ENCODE results near the gene EPSTI1. TPM values are rescaled to one million over a fixed set of nuclear protein-coding genes. Genes with fewer than 3 reads are reported as not detected.

Gene EPSTI1
- polyA plus RNA-seq, 1 donor from 2014 or later: 30.1 TPM

DNA sequence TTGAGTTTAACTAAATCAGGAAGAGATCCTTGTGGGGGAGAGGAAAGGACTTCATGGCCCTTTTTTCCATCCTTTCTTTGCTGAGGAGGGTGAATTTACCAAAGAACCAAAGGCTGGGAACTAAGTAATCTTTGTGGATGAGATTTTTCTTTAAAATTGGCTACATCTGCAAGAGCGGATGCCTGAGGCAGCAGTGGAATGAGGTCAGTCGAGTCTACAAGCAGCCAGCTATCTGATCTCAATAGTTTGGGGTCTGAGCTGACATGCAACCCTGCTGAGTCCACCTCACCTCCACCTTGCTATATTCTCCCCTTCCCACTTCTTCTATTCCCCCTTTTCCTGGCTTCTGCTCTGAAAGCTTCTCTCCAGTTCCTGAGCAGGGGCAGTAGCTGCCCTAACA lies 27.8 kb upstream of the EPSTI1 start:
- Mint-ChIP-seq H3K4me3 (no peak overlapping the region), H3K27ac (no peak overlapping the region), H3K27me3 (no peaks in the 10 kb centered on the region), H3K36me3 (no peaks in the 10 kb centered on the region), H3K9me3 (no peaks in the 10 kb centered on the region), H3K4me1 (peaks cover 5 to 15% (median 6%) of the 10 kb centered on the region in 3 donors)

DNA sequence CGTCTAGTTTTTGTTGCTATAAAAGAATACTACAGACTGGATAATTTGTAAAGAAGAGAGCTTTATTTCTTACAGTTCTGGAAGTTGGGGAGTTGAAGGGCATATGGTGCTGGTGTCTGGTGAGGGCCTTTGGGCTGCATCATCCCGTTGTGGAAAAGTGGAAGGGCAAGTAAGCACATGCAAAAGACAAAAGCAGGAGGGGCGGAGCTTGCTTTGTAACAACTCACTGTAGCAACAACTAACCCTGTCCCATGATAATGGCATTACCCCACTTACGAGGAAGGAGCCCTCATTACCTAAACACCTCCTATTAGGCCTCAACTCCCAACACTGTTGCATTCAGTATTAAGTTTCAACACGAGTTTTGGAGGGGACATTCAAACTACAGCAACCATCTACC lies 24.2 kb upstream of the EPSTI1 start:
- Mint-ChIP-seq H3K36me3 (no peaks in the 10 kb centered on the region), H3K4me1 (no peaks in the 10 kb centered on the region), H3K4me3 (no peak overlapping the region), H3K9me3 (no peaks in the 10 kb centered on the region), H3K27me3 (no peaks in the 10 kb centered on the region), H3K27ac (no peak overlapping the region)

DNA sequence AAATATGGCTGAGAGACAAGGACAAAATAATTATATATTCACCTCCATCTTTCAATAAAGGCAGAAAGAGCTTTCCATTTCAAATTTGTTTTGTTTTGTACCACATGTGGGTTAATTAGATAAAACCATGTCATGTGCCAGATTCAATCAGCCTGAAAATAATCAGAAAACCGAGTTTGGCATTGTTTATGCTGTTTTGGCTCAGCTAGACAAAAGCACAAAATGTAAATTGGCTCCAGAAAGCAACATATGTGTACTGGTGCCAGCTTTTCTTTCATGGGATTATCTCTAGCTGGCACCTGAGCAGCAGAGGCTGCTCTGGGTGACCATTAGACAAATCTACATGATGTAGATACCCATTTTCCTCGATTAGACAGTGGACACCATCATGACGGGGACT lies 22.1 kb upstream of the EPSTI1 start:
- Mint-ChIP-seq H3K27me3 (no peaks in the 10 kb centered on the region), H3K9me3 (no peaks in the 10 kb centered on the region), H3K4me1 (no peaks in the 10 kb centered on the region), H3K27ac (no peak overlapping the region), H3K4me3 (no peak overlapping the region), H3K36me3 (no peaks in the 10 kb centered on the region)

DNA sequence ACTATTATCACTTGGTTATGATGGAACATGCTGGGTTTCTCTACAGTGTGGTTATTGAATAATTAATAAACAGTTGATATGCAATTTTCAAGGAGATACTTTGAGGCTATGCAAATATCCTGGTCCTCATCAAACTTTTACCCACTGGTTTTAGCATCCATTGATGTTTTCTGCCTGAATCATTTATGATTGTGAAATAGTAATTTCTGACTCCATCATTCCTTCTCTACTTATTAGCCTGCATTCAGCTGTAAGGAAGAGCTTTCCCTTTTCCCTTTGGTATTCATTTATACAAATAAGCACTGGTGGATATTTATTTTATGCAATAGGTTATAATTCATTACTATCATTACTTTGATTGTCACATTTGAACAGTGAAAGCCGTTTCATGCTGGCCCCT lies 17.5 kb upstream of the EPSTI1 start:
- Mint-ChIP-seq H3K4me3 (no peak overlapping the region), H3K27ac (no peak overlapping the region), H3K36me3 (no peaks in the 10 kb centered on the region), H3K9me3 (no peaks in the 10 kb centered on the region), H3K27me3 (no peaks in the 10 kb centered on the region), H3K4me1 (no peaks in the 10 kb centered on the region)

DNA sequence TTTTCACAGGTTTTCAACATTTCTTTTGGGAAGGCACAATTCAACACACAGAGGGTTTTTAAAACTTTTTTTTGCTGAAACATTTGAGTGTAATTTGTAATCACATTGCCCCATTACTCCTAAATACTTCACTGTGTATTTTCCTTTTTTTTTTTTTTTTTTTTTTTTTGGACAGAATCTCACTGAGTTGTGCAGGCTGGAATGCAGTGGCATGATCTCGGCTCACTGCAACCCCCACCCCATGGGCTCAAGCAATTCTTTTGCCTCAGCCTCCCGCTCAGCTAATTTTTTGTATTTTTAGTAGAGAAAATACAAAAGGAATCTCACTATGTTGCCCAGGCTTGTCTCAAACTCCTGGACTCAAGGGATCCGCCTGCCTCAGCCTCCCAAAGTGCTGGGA lies 16.6 kb upstream of the EPSTI1 start:
- H3K4me3 Mint-ChIP-seq: no peak overlapping the region
- H3K27ac Mint-ChIP-seq: no peak overlapping the region
- no peaks in the 10 kb centered on the region for H3K9me3 Mint-ChIP-seq
- H3K27me3 Mint-ChIP-seq: no peaks in the 10 kb centered on the region
- no peaks in the 10 kb centered on the region for H3K36me3 Mint-ChIP-seq
- H3K4me1 Mint-ChIP-seq: no peaks in the 10 kb centered on the region

DNA sequence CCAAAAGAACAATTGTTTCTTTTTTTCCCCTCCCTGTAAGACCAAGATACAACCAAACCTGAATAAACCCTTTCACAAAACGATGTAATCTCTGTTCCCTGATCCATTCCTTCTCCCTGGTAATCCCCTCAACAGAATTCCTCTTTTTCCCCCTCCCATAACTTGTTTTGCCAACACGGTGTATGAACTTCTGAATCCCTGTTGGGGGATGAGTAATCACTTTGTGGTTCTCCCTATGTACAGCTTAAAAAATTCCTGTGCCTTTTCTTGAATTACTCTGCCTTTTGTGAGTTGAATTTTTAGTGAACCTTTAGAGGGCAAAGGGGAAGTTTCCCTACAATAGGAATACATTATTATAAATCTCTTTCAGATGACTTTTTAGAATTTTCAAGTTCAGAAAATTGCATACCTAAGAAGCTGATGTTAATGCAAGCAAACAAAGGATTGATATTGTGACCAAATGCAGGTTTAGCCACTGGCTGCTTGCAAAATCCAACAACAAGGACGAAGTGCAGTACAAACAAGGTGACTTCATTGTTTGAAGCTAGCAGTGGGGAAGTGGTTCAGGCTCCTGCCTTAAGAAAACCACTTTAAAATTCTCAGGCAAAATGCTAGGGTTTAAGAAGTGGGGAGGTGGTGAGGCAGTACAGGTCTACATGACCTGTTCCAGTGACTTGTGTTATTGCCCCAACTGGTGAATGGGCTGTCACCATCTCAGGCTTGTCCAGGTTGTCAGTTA lies 15.0 kb upstream of the EPSTI1 start:
- H3K27me3 Mint-ChIP-seq: no peaks in the 10 kb centered on the region
- no peaks in the 10 kb centered on the region for H3K4me1 Mint-ChIP-seq
- no peaks in the 10 kb centered on the region for H3K36me3 Mint-ChIP-seq
- no peak overlapping the region for H3K4me3 Mint-ChIP-seq
- no peak overlapping the region for H3K27ac Mint-ChIP-seq
- H3K9me3 Mint-ChIP-seq: peaks cover 0 to 3% (median 0%) of the 10 kb centered on the region in 3 donors

DNA sequence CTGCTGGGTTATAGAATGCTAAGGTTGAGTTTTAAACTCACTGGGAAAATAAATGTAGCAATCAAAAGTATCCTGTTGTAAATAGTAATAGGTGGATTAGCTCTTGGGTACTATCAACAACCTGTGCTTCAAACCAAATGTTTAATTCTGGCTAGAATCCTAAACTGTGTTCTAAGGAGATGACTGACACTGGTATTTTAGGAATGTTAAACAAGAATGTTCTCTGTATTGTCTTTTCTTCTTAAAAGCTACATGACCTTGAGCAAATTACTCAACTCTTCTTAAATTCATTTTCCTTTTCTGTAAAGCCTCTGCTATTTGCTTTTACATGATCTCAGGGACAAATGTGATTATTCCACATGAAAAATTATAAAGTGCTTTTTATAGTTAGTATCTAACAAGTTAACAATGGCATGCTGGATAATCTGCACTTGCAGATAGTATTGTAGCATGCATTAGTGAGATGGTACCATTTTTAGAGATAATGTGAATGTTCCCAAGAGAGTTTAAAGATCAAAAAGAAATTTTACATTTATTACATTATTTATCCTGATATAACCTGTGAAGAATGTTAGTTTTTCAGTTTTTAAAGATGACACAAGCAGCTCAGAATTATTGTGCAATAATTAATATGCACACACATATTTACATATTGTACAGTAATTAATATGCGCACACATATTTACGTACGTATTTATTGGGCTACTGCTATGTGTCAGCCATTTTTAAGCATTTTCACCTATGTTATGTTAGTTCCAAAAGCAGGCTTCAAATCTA lies 13.6 kb upstream of the EPSTI1 start:
- no peak overlapping the region for H3K4me3 Mint-ChIP-seq
- no peaks in the 10 kb centered on the region for H3K27me3 Mint-ChIP-seq
- H3K36me3 Mint-ChIP-seq: no peaks in the 10 kb centered on the region
- no peaks in the 10 kb centered on the region for H3K4me1 Mint-ChIP-seq
- no peak overlapping the region for H3K27ac Mint-ChIP-seq
- peaks cover 0 to 4% (median 0%) of the 10 kb centered on the region in 3 donors for H3K9me3 Mint-ChIP-seq

DNA sequence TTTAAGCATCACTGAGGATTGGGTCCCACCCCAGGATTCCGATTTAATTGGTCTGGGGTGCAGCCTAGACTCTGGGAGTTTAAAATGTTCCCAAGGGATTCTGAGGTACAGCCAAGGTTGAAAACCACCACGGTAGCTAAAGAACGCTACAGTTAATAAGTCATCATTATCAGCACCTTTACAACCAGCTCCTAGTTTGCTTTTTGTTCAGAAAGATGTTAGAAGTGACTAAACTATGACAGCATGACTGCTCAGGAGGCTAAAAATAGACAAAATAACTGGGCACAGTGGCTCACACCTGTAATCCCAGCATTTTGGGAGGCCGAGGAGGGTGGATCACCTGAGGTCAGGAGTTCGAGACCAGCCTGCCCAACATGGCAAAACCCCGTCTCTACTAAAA lies 11.7 kb upstream of the EPSTI1 start:
- Mint-ChIP-seq H3K9me3 (peaks cover 0 to 4% (median 0%) of the 10 kb centered on the region in 3 donors), H3K36me3 (no peaks in the 10 kb centered on the region), H3K4me3 (no peak overlapping the region), H3K27me3 (no peaks in the 10 kb centered on the region), H3K4me1 (no peaks in the 10 kb centered on the region), H3K27ac (no peak overlapping the region)

DNA sequence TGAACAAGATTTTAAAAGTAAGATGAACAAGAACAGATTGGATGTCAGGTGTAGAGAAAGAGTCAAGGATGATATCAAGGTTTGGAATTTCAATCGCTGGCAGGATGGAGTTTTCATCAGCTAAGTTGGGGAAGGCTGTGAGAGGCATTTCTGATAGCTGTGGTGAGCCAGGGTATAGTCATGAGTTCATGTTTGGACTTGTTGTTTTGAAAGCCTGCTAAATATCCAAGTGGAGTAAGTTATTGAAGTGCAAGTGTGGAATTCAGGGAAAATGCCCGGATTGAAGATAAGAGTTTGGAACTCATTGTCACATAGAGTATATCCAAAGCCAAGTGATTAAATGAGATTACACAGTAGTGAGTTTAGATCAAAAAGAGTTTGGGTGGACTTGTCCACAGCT lies 11.0 kb upstream of the EPSTI1 start:
- Mint-ChIP-seq H3K27me3 (no peaks in the 10 kb centered on the region), H3K4me3 (no peak overlapping the region), H3K9me3 (peaks cover 0 to 4% (median 0%) of the 10 kb centered on the region in 3 donors), H3K36me3 (no peaks in the 10 kb centered on the region), H3K27ac (no peak overlapping the region), H3K4me1 (no peaks in the 10 kb centered on the region)

DNA sequence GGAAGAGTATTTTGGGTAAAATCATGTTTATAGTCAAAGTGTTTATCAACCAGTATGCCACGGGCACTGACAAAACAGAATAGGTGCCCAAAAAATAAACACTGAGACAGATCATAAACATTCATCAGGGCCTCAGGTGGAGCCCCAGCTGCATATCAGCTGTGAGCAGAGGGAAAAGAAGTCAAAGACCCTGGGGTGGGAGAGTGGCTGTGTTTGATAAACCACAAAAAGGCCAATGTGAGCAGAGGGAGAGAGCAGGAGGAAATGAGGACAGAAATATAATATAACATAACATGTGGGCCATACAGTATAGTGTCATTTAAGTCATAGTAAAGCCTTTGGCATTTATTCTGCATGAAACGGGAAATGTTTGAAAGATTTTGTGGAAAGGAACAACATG lies 10.0 kb upstream of the EPSTI1 start:
- Mint-ChIP-seq H3K4me1 (no peaks in the 10 kb centered on the region), H3K9me3 (peaks cover 0 to 4% (median 0%) of the 10 kb centered on the region in 3 donors), H3K4me3 (no peak overlapping the region), H3K27me3 (no peaks in the 10 kb centered on the region), H3K27ac (no peak overlapping the region), H3K36me3 (no peaks in the 10 kb centered on the region)

DNA sequence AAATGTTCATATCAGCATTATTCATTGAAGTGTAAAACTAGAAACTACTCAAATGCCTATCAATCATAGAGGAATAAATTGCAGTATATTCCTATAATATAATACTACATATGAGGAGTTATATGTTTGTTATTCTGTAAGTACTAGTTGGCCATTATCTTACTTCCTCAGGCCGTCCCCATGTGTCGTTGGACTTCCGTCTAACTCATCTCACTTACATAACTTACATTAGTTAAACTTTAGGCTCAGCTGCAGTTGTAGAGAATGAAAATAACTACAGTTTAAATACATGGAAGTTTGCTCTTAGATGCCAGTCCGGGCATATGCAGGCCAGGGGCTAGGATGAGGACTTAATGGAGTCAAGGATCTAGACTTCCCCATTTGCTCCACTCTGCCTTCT lies 8.6 kb upstream of the EPSTI1 start:
- no peaks in the 10 kb centered on the region for H3K27me3 Mint-ChIP-seq
- H3K4me1 Mint-ChIP-seq: no peaks in the 10 kb centered on the region
- no peak overlapping the region for H3K4me3 Mint-ChIP-seq
- H3K9me3 Mint-ChIP-seq: peaks cover 0 to 4% (median 0%) of the 10 kb centered on the region in 3 donors
- H3K27ac Mint-ChIP-seq: no peak overlapping the region
- H3K36me3 Mint-ChIP-seq: no peaks in the 10 kb centered on the region

DNA sequence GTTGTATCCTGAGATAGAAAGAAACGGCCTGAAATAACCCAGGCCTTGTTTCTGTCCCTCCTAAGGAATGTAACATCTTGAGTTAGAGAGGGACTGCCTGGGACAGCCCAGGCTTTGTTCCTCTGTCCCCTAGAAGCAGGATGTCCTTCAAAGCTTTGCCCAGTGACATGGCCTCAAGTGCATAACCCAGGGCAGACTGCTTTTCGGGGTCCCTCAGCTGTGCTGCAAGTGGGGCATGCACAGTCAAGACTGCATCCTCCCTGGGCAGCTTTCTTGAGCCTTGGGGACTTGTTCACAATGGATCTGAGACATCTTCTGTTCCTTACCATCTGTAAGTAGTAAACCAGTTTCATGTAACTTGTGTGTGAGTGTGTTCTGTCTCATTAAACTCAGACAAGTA lies 7.5 kb upstream of the EPSTI1 start:
- H3K36me3 Mint-ChIP-seq: no peaks in the 10 kb centered on the region
- no peaks in the 10 kb centered on the region for H3K27me3 Mint-ChIP-seq
- H3K9me3 Mint-ChIP-seq: peaks cover 0 to 4% (median 0%) of the 10 kb centered on the region in 3 donors
- peaks cover 0 to 3% (median 0%) of the 10 kb centered on the region in 3 donors for H3K4me1 Mint-ChIP-seq
- no peak overlapping the region for H3K27ac Mint-ChIP-seq
- H3K4me3 Mint-ChIP-seq: no peak overlapping the region

DNA sequence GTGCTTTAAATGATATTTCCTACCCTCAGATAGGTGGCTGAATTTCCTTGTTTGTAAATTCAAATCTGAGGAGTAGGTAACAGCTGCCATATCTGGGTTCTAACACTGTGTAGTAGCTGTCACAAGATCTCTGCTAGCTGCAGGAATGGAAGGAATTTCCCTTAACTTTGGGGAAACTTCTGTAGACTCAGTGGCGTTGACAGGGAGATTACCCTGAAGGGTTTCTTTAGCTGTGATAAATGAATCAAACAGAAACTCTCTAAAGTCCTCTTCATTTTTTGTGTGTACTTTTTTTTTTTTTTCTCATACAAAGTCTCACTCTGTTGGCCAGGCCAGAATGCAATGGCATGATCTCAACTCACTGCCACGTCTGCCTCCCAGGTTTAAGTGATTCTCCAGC lies 5.3 kb upstream of the EPSTI1 start:
- peaks cover 2% of the 10 kb centered on the region for H3K36me3 Mint-ChIP-seq
- peaks cover 9 to 12% (median 10%) of the 10 kb centered on the region in 3 donors for H3K4me1 Mint-ChIP-seq
- H3K4me3 Mint-ChIP-seq: peak overlapping the region in 1 of 4 donors; percentile 38
- no peaks in the 10 kb centered on the region for H3K27me3 Mint-ChIP-seq
- peaks cover 0 to 3% (median 0%) of the 10 kb centered on the region in 3 donors for H3K9me3 Mint-ChIP-seq
- no peak overlapping the region for H3K27ac Mint-ChIP-seq

DNA sequence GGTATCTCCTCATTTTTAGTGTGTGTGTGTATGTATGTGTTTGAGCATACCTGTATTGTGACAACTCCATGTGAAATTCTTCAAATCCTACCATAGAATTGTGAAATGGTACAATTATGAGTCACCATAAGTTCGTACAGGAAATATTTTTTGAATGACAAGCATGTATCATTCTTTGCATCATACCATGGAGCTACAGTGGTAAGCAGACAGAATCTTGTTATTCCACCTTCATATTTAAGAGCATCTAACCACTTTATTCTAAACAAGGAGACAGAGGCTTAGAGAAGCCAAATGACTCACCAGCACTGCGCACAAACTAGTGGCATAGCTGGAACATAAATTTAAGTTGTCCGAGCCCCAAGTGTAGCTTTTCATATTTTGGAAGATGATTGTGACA lies 4.5 kb upstream of the EPSTI1 start:
- Mint-ChIP-seq H3K4me3 (no peak overlapping the region), H3K9me3 (no peaks in the 10 kb centered on the region), H3K36me3 (peaks cover 2% of the 10 kb centered on the region), H3K27ac (no peak overlapping the region), H3K4me1 (peaks cover 10 to 17% (median 17%) of the 10 kb centered on the region in 3 donors), H3K27me3 (no peaks in the 10 kb centered on the region)

DNA sequence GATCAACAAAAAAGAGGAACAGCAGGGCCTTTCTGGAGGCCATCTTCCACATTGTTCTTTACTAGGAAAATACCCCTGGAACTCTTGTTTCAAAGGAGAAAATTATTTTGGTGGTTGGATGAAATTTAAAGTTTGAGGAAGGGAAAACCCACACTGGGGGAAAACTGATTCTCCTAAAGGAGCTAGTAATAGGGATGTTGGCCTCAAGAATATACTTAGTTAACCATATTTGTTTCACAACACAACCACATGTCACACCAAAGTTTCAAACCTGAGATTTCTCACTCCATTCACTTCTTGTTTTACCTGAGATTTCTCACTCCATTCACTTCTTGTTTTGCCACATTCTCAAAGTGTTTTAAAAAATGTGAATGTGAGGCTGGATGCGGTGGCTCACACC lies 2.8 kb upstream of the EPSTI1 start:
- peaks cover 2% of the 10 kb centered on the region for H3K36me3 Mint-ChIP-seq
- peak overlapping the region in 1 of 3 donors; percentile 53 for H3K27ac Mint-ChIP-seq
- peaks cover 23 to 30% (median 29%) of the 10 kb centered on the region in 3 donors for H3K4me1 Mint-ChIP-seq
- no peak overlapping the region for H3K4me3 Mint-ChIP-seq
- H3K9me3 Mint-ChIP-seq: no peaks in the 10 kb centered on the region
- H3K27me3 Mint-ChIP-seq: no peaks in the 10 kb centered on the region

DNA sequence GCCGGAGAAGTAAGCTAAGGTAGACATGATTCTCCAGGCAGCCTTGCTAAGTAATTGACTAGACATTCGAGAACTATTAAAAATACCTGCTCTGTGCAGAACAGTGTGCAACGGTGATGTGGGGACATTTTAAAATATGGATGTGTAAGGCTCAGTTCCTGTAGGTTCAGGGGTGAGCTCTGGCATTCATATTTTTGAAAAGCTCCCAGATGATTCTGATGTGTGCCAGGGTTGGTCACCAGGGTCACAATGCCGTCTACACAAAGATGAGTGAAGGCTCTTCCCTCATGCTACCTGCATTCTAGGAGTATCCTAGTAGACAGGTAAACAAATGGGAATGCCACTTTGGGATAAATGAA lies 702 bp upstream of the EPSTI1 start:
- Mint-ChIP-seq H3K4me1 (peaks cover 30 to 37% (median 33%) of the 10 kb centered on the region in 3 donors), H3K4me3 (peak overlapping the region; percentile 94 to 98 (median 96)), H3K9me3 (no peaks in the 10 kb centered on the region), H3K27me3 (no peaks in the 10 kb centered on the region), H3K36me3 (peaks cover 2% of the 10 kb centered on the region), H3K27ac (peak overlapping the region; percentile 94 to 99 (median 99))
